NCI-H2227 (cell line): Measurements from ENCODE around the gene BBOX1.
"Not testable (repeated sequence)": the region's sequence is repeated elsewhere in the genome, so short reads cannot be mapped to it uniquely, and the experiment has no call there.

ENCODE experiments used
- DNase-seq: peaks from one replicate; lab custom pipeline; 2025; ENCODE audit not compliant: unreplicated experiment; lab: John Stamatoyannopoulos, UW

BBOX1 gene, protein sequence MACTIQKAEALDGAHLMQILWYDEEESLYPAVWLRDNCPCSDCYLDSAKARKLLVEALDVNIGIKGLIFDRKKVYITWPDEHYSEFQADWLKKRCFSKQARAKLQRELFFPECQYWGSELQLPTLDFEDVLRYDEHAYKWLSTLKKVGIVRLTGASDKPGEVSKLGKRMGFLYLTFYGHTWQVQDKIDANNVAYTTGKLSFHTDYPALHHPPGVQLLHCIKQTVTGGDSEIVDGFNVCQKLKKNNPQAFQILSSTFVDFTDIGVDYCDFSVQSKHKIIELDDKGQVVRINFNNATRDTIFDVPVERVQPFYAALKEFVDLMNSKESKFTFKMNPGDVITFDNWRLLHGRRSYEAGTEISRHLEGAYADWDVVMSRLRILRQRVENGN

DNA sequence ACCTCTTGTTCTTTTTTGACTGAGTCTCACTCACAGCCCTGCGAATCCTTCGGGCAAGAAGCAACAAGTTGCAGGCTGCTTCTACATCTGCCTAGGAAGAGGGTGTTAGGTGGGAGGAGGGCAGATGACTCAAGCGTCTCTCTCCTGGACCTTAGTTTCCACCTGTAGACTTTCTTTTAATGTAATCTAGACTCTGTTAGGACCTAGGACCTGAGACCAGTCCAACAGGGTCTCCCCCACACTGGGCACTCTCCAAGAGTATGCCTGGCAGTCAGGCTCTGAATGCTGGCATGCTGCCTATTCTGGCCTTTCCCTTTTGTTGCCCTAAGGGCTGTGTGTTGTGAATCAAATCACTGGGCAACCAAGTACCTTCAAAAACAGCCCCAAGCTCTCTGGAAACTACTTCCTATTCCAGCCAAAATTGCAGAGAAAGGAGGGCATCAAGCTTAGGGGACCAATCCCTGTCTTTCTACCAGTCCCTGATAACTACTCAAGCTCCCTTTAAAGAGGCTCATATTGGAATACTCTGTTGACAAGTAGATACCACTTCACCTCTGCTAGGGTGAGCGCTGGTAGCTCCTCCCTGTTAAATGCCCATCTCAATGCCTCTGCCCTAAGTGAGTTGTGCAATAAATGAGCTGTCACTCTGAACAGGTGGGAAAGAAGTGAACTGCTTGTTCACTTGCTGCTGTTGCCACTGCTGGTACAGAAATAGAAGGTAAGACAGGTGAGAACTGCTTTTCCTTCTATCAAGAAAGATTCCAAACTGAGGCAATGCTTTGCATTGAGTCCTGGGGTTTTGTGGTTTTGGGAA lies at the start of gene BBOX1:
Gene BBOX1, plus strand, starts transcription at position 514 of the 814 bp plus-strand sequence. CDS start 14,616 bp downstream, outside the sequence.
- DNase-seq: peak; percentile 6

DNA sequence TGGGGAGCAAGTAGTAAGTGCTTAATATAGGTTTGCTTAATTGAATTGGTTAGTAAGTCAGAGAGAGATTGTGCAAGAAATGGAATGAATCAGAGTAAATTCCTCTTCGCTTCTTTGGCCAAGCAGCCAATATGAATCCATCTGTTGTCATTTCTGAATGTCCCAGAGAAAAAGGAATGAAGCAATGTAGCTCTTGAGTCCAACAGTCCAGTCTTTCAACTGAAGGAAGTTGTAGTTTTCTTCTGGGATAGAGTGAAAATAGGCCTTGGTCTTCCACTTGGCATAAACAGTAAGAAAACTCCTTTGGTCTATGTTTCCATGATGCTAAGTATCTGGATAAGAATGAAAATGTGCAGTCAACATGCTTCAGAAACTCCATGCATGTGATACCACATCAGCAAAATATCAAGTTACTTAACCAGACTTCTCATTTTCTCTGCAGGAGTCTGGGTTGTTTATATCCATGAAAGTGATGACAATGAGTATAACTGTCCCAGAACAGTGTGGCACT lies 48.5 kb upstream of the BBOX1 start:
- no peak for DNase-seq

DNA sequence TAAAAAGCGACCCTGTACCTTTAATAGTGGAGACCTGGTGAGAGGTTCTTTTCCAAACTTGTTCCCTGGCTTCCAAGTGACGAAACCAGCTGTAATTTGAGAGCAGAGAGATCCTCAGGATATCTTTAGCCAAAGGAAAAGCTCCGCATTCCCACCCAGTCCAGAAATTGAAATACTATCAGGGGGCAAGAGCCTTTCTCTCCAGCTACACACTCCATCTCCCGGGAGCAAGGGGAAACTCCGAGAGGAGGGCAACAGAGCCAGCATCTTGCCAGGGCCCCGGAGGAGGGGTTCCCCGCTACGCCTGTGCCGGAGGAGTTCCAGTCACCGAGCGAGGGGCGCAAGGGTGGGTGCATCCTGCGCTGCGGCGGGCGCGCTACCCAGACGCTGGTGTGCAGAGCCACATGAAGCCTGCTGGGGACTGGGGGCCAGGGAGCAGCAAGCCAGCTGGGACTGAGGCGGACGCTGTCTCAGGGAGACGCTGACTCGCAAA lies 46.6 kb upstream of the BBOX1 start, which contains the start of gene FIBIN:
Gene FIBIN, plus strand, starts transcription at position 148 of the 493 bp plus-strand sequence. CDS start 415 bp downstream, outside the sequence.
- peak; percentile 49 for DNase-seq

DNA sequence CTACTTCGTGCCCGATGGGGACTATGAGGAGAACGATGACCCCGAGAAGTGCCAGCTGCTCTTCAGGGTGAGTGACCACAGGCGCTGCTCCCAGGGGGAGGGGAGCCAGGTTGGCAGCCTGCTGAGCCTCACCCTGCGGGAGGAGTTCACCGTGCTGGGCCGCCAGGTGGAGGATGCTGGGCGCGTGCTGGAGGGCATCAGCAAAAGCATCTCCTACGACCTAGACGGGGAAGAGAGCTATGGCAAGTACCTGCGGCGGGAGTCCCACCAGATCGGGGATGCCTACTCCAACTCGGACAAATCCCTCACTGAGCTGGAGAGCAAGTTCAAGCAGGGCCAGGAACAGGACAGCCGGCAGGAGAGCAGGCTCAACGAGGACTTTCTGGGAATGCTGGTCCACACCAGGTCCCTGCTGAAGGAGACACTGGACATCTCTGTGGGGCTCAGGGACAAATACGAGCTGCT lies 46.0 kb upstream of the BBOX1 start:
- no peak for DNase-seq

DNA sequence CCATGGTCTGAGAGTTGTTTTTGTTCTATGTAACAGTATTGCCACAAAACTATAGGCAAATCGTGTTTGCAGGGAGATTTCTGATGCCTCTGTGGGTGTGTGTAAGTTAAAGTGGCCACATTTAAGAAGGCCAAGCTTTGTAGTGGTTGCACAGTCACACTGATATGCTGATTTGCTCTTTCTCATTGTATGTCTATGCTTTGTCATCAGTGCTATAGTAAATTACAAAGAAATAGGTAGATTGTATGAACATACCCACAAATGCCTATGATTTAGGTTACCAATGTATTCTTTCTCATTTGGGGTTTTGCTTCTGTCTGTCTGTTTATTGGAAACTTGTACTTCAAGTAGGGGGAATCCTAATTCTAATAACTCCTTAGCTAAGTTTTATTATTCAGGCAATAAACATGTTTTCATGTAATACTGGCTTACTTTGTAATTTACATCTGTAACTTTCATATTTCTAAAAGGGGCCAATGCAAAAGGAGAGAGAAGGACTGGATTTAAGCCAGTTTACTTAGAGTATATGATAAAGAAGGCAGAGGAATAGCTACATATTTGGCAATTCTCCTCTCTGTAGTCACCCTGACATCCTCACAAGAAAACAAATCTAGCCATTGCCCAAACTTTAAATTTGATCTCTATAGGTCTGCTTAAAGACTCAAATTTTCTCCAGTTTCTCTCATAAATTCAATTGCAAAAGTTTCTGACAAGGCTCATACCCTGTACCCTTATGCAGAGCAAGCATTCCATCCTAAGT lies 44.7 kb upstream of the BBOX1 start:
- DNase-seq: no peak

DNA sequence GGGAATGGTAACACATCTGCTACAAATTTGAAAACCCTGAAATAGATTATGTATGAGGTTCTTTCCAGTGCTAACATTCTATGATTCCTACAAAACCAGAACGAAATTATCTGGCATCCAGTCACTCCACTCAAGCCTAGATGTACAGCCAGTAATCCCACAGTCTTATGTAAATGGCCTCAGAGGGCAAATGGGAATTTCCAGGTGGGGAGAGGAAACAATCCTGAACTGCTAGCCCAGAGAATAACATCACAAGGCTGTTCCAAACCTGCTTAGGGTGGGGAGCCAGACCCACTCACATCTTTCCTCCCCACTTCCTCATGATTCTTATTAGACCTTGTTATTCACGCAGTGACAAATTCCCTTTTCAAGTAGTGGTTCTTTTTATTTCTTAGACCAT lies 43.2 kb upstream of the BBOX1 start:
- DNase-seq: no peak

DNA sequence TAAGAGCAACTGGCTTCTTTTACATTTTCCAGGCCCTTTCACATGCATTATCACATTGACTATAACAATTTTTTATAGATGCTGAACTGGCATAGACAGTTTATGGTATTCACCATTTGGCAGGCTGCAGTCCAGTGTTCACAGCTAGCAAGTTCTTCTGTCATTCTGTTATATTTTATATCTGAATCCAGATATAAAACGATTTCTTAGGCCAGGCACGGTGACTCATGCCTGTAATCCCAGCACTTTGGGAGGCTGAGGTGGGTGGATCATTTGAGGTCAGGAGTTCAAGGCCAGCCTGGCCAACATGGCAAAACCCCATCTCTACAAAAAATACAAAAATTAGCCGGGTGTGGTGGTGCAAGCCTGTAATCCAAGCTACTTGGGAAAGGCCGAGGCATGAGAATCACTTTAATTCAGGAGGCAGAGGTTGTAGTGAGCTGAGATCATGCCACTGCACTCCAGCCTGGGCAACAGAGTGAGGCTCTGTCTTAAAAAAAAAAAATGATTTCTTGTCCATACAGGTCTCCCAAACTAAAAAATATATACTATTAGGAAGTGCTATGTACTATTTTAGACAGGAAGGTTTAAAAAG lies 39.4 kb upstream of the BBOX1 start:
- DNase-seq: not testable (repeated sequence)

DNA sequence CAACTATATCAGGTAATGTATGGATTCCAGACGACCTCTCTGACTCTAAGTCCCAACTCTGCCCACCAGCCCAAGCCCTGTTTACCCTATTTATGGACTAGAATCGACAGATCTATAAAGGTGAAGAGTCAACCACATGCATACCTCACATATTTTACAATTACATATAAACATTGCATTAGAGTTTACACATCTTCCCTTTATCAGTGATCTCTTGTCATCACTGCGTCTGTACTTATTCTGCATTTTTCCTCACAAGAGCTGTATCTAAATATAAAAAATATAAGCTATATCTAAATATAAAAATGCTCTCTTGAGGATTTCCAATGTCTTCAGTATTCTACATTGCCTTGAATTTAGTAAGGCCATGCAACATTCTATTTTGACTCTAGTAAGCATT lies 38.2 kb upstream of the BBOX1 start:
- no peak for DNase-seq

DNA sequence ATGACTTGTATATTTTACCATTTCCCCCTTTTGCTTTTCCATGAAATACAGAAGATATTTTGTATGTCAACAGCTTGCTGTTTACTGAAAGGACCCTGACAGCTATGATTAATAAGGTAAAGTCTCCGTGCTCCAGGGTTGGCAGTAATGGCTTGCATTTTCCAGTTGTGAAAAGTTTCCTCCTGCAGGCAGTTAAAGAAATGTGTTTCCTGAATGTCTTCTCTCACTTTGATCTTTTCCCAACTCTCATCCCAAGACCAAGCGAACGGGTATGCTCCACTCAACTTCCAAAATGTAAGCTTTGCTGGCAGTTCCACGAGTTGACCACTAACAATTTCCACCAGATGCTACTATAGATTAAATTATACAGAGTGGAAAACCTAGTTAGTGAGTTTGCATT lies 37.8 kb upstream of the BBOX1 start:
- DNase-seq: no peak

DNA sequence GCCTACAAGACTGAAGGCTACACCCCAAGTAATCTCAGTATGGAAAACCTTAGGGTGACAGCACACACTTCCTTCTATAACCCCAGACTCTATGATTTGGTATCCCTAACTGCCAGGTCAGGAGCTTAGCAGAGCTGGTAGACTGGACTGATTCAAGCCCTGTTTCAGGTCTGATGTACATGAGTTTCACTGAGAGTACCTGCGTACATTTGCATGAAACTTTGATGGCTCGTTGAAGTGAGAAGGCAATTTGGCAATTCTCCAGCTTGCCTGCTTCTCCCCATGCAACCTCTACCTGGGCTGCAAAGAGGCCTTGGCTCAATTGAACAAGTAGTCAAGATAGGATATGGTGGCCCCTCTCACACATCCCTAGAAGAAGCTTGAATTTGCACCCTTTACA lies 36.5 kb upstream of the BBOX1 start:
- DNase-seq: no peak

DNA sequence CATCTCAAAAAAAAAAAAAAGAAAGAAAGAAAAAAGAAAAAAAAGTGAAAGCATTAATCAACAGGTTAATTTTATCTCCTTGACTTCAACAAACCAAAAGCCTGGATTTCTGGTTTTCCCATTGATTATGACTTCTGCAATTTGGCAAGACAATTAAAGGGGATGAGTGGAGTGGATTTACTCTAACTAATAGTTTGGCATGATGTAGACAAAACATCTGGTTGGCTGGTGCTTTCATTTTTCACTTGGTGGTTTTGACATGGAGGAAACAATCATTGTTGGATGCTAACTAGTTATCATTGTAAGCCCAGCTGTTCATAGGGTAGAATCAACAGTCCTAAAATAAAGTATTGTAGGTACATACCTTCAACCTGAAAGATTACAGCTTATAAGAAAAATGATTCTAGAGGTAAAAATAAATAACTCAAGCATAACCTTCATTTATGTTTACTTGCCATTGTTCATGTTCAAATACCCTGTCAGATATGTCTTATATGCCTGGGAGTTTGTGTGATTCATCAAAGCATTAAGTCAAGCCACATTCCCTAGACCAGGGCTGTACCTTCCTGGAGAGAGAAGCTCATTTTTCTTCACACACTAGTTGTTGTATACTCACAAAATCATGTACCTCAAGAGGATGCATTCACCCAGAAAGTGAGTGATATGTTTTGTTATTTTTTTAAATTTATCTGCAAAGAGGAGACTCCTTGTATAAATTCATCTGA lies 31.6 kb upstream of the BBOX1 start:
- DNase-seq: no peak

DNA sequence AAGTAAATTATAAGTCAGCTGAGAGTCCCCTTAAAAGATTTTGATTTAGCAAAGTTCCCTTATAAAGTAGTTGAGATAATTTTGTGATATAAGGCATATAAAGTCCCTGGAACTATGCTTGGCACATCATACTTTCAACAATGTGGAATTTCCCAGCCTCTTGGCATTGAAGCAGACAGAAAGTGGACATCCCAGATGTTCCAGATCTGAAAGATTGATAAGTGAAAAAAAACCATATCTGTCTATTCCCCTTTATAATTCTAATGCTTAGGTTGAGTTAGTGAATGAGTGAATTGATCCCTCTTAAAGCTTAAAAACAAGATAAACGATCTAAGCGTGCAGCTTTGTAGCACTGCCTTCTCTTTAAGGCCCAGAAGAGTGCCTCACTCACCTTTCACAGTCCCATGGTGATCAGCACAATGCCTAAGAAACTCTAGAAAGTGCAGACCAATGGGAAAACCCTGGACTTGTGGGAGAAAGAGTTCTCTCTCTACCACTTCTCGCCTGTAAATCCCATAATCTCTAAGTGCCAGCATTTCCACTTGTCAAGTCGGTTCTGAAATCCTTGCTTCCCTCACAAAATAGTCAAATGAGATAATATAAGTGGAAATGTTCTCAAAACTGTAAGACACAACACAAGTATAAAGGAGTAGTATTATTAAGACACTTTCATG lies 28.9 kb upstream of the BBOX1 start:
- no peak for DNase-seq

DNA sequence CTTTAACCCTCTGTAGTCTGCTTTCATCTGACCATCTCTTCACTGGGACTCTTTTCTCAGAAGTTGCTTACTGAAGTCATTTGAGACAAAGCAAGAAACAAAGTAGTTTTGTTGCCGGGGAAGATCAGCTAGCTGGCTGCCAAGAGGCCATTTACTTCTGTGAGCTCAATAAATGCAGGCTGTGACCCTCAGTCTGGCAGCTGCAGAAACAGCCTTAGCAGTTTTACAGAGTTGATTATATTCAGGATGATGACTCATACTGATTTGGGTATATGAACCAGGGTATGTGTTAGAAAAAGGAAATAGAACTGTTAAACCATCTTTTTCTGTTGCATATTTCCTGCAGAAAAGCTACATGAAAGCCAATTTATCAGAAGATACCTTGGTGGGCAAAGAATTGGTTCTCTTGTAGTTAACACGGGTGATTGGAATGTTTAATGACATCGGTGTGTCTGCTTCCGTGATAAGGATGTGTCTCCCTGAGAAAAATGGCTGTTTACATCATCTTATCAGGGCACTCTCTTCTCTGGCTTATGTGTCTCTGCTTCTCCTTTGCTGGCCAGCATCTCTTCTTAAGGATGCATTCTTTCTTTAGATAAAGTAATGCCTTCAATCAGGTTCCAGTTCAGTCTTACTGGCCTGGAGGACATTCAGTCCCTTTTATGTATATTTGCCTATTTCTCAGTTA lies 28.2 kb upstream of the BBOX1 start:
- peak; percentile 37 for DNase-seq

DNA sequence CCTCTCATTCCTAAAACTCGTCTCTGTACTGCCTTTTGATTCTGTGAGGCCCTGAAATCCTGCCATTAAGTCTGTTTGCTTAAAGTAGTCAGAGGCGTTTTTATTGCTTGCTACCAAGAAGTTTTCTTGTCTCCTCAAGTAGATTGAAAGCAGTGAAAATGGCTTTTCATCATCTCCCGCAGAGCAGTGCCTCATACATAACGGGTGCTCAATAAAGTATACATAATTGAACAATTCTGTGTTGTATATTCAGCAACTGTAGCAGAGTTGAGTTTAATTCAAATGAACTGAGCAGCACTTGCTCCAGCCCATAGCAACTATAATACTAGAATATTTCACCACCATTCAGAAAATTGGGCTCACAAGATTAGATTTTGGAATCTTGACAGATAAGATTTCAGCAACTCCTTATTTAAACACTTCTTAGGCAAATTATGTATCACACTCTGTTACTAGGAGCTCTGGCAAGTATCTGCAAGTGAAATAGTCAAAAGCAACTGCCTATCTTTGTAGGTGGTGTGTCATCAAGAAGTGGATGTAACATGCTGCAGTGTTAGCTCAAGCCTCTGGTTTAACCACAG lies 26.7 kb upstream of the BBOX1 start:
- DNase-seq: peak; percentile 64

DNA sequence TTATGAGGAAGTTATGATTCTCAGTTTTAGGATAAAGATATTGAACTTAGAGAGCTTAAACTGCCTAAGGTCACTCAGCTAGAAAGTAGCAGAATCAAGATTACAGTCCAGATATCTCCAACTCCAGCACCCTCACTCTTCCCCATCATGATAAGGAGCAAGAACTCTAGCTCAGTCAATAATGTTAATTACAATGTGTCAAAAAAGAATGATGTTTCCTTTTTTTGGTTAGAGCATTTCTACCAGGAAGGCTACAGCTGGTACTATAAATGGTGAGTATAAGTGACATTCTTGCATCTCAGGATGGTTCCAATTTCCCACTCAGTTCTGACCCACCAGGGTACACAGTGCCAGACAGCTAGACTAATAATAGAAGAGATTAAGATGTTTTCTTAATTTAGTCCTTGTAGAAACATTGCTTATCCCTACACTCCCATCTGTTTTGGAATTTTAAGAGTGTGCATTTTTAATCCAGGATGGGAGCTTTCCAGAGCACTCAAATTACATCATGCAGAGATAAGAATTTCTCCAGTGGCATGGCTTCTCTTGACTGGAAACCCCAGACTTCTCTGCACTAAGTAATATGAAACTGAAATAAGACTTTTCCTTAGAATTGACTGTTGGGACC lies 21.6 kb upstream of the BBOX1 start:
- no peak for DNase-seq

DNA sequence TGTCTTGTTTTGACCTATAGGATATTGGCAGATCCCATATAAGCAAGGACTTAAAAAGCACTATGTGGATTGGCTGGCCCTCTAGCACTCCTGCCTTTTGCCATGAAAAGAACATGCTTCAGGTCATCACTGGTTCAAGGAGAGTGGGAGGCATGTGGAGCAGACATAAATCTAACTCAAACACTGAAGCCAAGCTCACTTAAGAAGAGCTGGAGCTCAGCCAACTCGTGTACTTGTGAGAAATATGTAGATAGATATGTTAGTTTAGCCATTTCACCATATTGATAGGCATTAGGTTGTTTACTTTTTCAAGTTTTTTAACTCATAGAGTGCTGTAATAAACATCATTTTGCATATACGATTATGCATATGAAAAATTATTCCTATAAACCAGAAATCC lies 19.9 kb upstream of the BBOX1 start:
- no peak for DNase-seq

DNA sequence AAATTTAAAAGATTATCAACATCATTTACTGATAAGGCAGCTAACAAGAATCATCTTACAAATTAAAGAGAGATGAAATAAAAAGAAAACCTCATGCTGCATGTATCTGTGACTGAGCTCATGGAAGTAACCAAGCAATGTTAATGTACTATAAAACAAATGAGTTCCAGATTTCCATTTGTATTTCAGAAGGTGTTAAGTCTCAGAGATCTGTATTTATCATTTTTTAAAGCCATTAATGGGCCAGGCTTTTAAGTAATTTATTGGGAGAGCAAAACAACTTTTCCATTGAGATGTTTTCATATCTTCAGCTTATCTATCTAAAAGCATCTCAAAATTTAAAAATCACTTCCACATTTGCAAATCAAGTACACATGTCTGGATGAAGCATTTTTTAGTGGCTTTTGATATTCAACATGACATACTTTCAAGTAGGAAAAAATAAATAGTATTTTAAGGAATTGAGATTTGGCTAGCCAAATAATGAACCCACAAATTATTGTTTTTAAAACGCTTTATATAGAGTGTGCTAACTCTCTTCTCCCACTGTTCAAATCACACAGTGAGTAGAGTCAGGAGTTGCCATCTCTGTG lies 17.9 kb upstream of the BBOX1 start:
- DNase-seq: no peak
